Breast epithelium (tissue), 4 donors: ENCODE data around the gene SMG7. TPM values are rescaled to one million over a fixed set of nuclear protein-coding genes. Genes with fewer than 3 reads are reported as not detected.

Experiments used
- DNase-seq, 2 donors: peaks; one replicate each; pipeline ENCODE4 v3.0.0-alpha.2; 2019; ENCODE audit warnings: low spot score in 2 of 2
- H3K27ac ChIP-seq, 2 donors: fragments of 200-600 bp; sonication (generic) in 1 of 2; one replicate each; pipeline ENCODE4 v1.5.1; 2016 to 2019; ENCODE audit warnings: mild to moderate bottlenecking in 1 of 2
- H3K27me3 ChIP-seq, 2 donors: fragments of 200-600 bp; sonication (generic) in 1 of 2; one replicate each; pipeline versions ENCODE4 v1.5.1 to v1.6.0; 2017 to 2019; ENCODE audit warnings: control low read depth in 1 of 2, mild to moderate bottlenecking in 1 of 2
- H3K36me3 ChIP-seq: fragments of 200-600 bp; one replicate; pipeline ENCODE4 v1.5.1; 2019
- H3K4me1 ChIP-seq, 2 donors: fragments of 200-600 bp; sonication (generic); one replicate each; pipeline ENCODE4 v1.5.1; 2016 to 2019; ENCODE audit warnings: control low read depth in 1 of 2
- H3K4me3 ChIP-seq, 3 donors: fragments of 200-600 bp; sonication (generic); 1 replicate in 2 of 3; 2 replicates in 1 of 3; pipeline ENCODE4 v1.5.1; 2016 to 2019; ENCODE audit warnings: mild to moderate bottlenecking in 3 of 3, moderate library complexity in 2 of 3
- H3K9me3 ChIP-seq, 2 donors: fragments of 200-600 bp; sonication (generic) in 1 of 2; one replicate each; pipeline ENCODE4 v1.5.1; 2016 to 2019; ENCODE audit warnings: control low read depth in 1 of 2
- POLR2A ChIP-seq: fragments of 450-650 bp; IDR thresholded peaks from one replicate; pipeline ENCODE4 v1.6.1; 2016; ENCODE audit warnings: antibody characterized with exemption, mild to moderate bottlenecking, moderate library complexity
- POLR2AphosphoS5 ChIP-seq, 3 donors: sonication (generic); formaldehyde crosslinking; IDR thresholded peaks; one replicate each; pipeline ENCODE4 v1.6.1; 2017; ENCODE audit warnings: antibody characterized with exemption in 3 of 3
- intact Hi-C: fragments of 100-400 bp; cut with DNase I; formaldehyde crosslinking; loops from one replicate; pipeline ENCODE4 v1.15.1; 2023; ENCODE audit warnings: low total_unique reads
- total RNA-seq, 3 donors: library from RNA; depleted of rRNA; stranded (reverse); fragments of >200 nt; gene quantifications; one replicate each; pipeline ENCODE4 v1.1.0, GENCODE V29; 2016
- TF ChIP-seq, protein P1 (sequence below), 3 donors: fragments of 450-650 bp; IDR thresholded peaks; one replicate each; pipeline ENCODE4 v1.5.1; 2016 to 2017; ENCODE audit warnings: antibody characterized with exemption in 3 of 3, mild to moderate bottlenecking in 3 of 3, moderate library complexity in 3 of 3

Gene SMG7
- total RNA-seq, 3 donors from 2014 or later: 34.6 to 46.5 (median 43.3) TPM

DNA sequence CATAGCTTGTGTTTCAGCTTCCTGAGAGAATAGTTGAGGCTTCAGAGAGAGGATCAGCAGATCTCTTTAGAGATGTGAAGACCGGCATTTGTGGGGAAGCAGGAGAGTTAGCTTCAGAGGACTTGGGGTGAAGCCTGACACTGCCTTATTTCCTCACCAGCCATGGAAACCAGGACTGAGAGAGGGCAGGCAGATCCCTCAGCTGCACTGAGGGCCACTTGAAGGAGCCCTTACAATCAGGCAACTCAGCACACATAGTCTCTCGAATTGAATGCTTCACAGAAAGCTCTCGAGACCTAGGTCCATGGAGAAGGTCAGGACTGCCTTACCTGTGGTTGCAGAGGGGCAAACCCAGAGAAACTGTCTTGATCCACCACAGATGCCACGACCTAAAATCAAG, 98.2 kb downstream of the SMG7 start:
- intact Hi-C loops: no loop called here
- TF ChIP-seq POLR2AphosphoS5 (IDR thresholded peaks at IDR 0.05): no peak
- no peak for TF ChIP-seq POLR2A
- TF ChIP-seq, protein P1, sequence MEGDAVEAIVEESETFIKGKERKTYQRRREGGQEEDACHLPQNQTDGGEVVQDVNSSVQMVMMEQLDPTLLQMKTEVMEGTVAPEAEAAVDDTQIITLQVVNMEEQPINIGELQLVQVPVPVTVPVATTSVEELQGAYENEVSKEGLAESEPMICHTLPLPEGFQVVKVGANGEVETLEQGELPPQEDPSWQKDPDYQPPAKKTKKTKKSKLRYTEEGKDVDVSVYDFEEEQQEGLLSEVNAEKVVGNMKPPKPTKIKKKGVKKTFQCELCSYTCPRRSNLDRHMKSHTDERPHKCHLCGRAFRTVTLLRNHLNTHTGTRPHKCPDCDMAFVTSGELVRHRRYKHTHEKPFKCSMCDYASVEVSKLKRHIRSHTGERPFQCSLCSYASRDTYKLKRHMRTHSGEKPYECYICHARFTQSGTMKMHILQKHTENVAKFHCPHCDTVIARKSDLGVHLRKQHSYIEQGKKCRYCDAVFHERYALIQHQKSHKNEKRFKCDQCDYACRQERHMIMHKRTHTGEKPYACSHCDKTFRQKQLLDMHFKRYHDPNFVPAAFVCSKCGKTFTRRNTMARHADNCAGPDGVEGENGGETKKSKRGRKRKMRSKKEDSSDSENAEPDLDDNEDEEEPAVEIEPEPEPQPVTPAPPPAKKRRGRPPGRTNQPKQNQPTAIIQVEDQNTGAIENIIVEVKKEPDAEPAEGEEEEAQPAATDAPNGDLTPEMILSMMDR (IDR thresholded peaks at IDR 0.05): no peak
- DNase-seq: no peak
- Histone ChIP-seq H3K27me3 (no peaks in the 10 kb centered on the region), H3K4me1 (no peaks in the 10 kb centered on the region), H3K36me3 (no peaks in the 10 kb centered on the region), H3K4me3 (no peak overlapping the region), H3K9me3 (no peaks in the 10 kb centered on the region), H3K27ac (no peak overlapping the region)

DNA sequence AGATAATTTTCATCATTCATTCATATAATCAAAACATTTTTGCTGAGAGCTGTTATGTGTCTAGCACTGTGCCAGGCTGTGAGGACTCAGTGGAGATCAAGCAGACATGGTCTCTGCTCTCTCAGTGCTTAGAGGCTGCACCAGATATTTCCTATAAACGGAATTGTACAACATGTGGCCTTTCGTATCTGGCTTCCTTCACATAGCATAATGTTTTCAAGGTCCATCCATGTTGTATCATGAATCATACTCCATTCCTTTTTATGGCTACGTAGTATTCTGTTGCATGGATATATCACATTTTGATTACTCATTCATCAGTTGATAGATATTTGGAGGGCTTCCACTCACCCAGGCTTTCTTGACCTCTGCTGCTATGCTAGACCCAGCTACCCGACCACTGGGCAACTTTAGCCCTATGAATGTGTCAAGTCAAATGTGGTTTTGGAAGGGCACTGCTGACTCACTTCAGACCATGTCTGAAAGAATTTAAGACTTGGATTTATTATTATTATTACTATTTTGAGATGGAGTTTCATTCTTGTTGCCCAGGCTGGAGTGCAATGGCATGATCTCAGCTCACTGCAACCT, 99.5 kb downstream of the SMG7 start:
- Histone ChIP-seq H3K4me3 (no peak overlapping the region), H3K36me3 (no peaks in the 10 kb centered on the region), H3K4me1 (no peaks in the 10 kb centered on the region), H3K27me3 (no peaks in the 10 kb centered on the region), H3K9me3 (no peaks in the 10 kb centered on the region), H3K27ac (no peak overlapping the region)
- DNase-seq: no peak
- intact Hi-C loops: no loop called here
- no peak for TF ChIP-seq POLR2AphosphoS5 (IDR thresholded peaks at IDR 0.05)
- TF ChIP-seq POLR2A: no peak
- TF ChIP-seq, protein P1 (IDR thresholded peaks at IDR 0.05): no peak

DNA sequence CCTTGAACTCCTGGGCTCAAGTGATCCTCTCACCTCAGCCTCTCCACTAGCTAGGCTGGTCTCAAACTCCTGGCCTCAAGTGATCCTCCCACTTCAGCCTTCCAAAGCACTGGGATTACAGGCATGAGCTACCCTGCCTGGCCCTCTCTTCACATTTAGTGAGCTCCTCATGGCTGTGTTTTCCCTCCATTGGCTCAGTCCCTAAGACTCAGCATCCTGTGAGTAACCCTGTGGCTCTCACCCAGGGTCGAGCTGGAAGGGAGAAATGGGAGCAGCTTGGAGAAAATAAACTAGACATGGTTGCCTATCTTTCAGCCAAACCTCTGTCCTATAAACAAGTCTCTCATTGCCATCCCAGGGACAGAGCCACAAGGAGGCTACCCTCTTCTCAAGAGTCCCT, 100.4 kb downstream of the SMG7 start:
- H3K36me3 ChIP-seq: no peaks in the 10 kb centered on the region
- no peaks in the 10 kb centered on the region for H3K9me3 ChIP-seq
- DNase-seq: no peak
- TF ChIP-seq POLR2A (no peak), POLR2AphosphoS5 (IDR thresholded peaks at IDR 0.05) (no peak)
- TF ChIP-seq, protein P1 (IDR thresholded peaks at IDR 0.05): no peak
- H3K4me1 ChIP-seq: no peaks in the 10 kb centered on the region
- H3K27ac ChIP-seq: no peak overlapping the region
- intact Hi-C loops: no loop called here
- H3K4me3 ChIP-seq: no peak overlapping the region
- no peaks in the 10 kb centered on the region for H3K27me3 ChIP-seq

DNA sequence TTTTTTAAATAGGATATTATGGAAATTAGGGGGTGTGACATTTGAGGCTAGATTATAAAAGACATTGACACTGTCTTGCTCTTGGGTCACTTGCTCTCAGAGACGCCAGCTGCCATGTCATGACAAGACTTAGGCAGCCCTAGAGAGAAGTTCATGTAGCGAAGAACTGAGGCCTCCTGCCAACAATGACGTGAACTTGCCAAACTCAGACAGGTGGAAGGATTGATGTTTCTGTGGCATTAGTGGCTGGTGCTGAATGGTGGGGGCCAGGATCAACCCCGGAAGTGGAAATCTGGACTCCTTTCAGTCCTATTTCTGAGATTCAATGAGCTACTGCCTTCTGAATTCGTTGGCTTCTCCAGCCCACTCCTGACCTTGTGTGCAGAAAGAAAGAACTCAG, 103.3 kb downstream of the SMG7 start:
- no peaks in the 10 kb centered on the region for H3K4me1 ChIP-seq
- TF ChIP-seq, protein P1 (IDR thresholded peaks at IDR 0.05): no peak
- TF ChIP-seq POLR2A: no peak
- no peak for TF ChIP-seq POLR2AphosphoS5 (IDR thresholded peaks at IDR 0.05)
- intact Hi-C loops: no loop called here
- H3K27me3 ChIP-seq: no peaks in the 10 kb centered on the region
- no peak overlapping the region for H3K4me3 ChIP-seq
- H3K36me3 ChIP-seq: no peaks in the 10 kb centered on the region
- DNase-seq: no peak
- H3K27ac ChIP-seq: no peak overlapping the region
- H3K9me3 ChIP-seq: no peaks in the 10 kb centered on the region

DNA sequence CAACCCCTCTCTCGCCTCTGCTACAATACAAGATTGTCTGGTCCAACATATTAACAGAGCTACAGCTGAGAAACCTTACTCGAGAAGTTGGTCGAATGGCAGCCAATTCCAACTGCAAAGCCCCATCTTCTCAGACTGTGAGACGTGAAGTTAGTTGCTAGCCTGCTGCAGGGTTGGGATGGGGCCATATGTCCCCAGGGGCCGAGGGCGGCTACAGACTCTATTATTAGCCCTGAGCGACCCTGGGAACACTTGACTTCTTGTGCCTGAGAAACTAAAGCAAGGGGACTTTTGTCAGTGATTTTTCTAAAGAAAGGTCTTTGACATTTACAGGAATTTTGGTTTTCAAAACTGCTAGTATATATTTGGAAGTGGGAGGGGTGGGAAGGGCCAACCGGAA, 104.2 kb downstream of the SMG7 start:
- no peaks in the 10 kb centered on the region for H3K9me3 ChIP-seq
- no peak for DNase-seq
- intact Hi-C loops: no loop called here
- H3K36me3 ChIP-seq: no peaks in the 10 kb centered on the region
- H3K27me3 ChIP-seq: no peaks in the 10 kb centered on the region
- H3K27ac ChIP-seq: no peak overlapping the region
- no peak for TF ChIP-seq POLR2A
- no peak overlapping the region for H3K4me3 ChIP-seq
- H3K4me1 ChIP-seq: no peaks in the 10 kb centered on the region
